Subcutaneous adipose tissue (tissue), 4 donors: ENCODE results near the gene PRAC2. TPM values are rescaled to one million over a fixed set of nuclear protein-coding genes. Genes with fewer than 3 reads are reported as not detected.

Experiments used
- total RNA-seq, 4 donors: library from RNA; depleted of rRNA; stranded (reverse); fragments of >200 nt; gene quantifications; one replicate each; pipeline ENCODE4 v1.1.0, GENCODE V29; 2016
- TF ChIP-seq, protein P1 (sequence below): fragments of 450-650 bp; IDR thresholded peaks from one replicate; pipeline ENCODE4 v1.5.1; 2016; ENCODE audit warnings: low read depth, mild to moderate bottlenecking, control low read depth, antibody characterized with exemption, moderate library complexity

Gene PRAC2
- total RNA-seq, 4 donors from 2014 or later, result 2.9 to 7.9 TPM; not detected in 2

- TF ChIP-seq, protein P1, sequence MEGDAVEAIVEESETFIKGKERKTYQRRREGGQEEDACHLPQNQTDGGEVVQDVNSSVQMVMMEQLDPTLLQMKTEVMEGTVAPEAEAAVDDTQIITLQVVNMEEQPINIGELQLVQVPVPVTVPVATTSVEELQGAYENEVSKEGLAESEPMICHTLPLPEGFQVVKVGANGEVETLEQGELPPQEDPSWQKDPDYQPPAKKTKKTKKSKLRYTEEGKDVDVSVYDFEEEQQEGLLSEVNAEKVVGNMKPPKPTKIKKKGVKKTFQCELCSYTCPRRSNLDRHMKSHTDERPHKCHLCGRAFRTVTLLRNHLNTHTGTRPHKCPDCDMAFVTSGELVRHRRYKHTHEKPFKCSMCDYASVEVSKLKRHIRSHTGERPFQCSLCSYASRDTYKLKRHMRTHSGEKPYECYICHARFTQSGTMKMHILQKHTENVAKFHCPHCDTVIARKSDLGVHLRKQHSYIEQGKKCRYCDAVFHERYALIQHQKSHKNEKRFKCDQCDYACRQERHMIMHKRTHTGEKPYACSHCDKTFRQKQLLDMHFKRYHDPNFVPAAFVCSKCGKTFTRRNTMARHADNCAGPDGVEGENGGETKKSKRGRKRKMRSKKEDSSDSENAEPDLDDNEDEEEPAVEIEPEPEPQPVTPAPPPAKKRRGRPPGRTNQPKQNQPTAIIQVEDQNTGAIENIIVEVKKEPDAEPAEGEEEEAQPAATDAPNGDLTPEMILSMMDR, result no peak
These were observed 28.2 kb downstream of the PRAC2 start for GRCh38 chr17:48751172-48751571.

GRCh38 chr17:48751733-48752398, 28.9 kb downstream of the PRAC2 start:
- TF ChIP-seq, protein P1, result no peak

DNA sequence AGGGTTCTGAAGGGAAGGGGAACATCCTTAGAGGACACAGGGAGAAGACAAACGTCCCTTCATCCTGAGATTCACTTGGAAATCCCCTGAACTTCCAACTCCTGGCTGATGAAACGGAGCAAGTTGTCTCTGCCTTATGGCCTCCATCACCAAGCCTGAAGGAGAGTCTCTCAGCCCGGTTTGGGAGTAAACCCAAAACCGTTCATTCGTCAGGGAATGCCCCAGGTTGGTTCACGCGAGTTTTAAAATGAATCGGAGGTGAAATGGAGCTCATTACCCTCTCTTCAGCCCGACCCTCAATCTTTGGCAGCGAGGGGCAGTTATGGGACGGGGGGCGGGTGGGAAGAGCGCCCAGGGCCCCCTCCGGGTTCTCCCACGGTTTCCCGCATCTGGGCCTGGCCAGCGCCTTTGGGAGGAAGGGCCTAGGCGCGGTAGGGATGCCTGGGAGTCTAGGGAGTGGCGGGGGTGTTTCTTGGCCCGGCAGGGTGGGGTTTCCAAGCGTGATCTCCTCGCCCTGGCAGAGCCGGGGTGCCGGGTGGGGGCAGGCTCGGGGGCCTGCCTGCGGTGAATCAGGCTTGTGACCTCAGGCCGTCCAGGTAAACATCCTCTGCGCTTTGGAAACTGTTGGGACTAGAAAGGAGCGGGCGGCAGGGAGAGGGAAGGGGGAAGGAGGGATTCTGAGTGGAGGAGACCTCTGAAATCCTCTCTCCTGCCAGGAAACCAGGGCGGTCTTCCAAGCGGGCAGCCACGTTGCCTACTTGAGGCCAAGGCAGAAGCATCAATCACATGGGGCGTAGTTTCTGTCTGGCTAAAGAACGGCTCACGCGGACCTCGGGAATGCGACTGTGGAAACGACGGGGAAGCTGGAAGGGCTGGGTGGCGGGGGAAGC, 29.7 kb downstream of the PRAC2 start:
- TF ChIP-seq, protein P1, result no peak

GRCh38 chr17:48753794-48754499, 31.0 kb downstream of the PRAC2 start:
- TF ChIP-seq, protein P1, result no peak

DNA sequence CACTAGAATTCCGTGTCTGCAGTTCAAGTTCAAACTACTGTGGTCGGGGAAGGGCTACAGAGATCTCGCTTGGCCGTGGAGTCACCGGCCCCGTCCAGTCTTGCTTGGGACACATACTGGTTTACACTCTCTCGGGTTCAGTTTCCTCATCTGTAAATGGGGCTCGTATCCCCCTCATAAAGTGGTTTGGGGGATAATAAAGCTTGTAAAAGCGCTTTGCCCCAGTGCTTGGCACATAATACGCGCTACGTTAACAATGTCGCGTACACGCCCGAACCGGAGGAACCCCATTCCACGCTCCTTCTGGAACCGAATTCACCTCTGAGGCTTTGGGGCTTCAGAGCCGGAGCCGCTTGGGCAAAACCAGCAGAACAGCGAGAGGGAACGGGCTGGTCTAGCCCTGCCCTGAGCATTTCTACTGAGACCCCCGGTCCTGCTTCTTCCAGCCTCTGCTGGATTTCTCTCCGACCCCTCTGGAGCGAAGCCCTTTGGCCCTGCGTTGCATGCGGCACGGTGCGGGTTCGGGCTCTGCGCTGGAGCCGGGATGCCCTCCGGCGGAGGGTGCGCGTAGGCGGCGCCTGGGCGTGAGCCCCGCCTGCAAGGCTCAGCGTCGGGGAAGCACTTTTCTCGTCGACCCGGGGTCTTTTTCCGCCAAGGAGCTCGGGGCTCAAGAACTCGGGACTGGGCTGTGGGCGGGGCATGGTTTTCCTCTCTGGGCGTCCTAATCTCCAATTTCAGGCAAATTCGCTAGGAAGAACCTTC, 31.7 kb downstream of the PRAC2 start:
- TF ChIP-seq, protein P1, result no peak

- TF ChIP-seq, protein P1, result no peak
These were observed 32.4 kb downstream of the PRAC2 start for GRCh38 chr17:48755356-48755755.
